GM12865 (cell line): Measurements from ENCODE around the gene TLE6.

Experiments
- DNase-seq: peaks from one replicate; pipeline ENCODE4 v3.0.0; 2010; ENCODE audit warnings: low read depth
- H3K4me3 ChIP-seq: 2 replicates; pipeline ENCODE4 v1.5.1; 2011; ENCODE audit warnings: mild to moderate bottlenecking, low read depth, low read length, control low read depth
- TF ChIP-seq, protein P1 (sequence below): IDR thresholded peaks from 2 replicates; pipeline ENCODE4 v1.5.1; 2011; ENCODE audit warnings: low read length, control low read depth, low read depth, inconsistent platforms; ENCODE audit not compliant: insufficient read depth; ENCODE audit errors: missing control alignments

Gene TLE6

DNA sequence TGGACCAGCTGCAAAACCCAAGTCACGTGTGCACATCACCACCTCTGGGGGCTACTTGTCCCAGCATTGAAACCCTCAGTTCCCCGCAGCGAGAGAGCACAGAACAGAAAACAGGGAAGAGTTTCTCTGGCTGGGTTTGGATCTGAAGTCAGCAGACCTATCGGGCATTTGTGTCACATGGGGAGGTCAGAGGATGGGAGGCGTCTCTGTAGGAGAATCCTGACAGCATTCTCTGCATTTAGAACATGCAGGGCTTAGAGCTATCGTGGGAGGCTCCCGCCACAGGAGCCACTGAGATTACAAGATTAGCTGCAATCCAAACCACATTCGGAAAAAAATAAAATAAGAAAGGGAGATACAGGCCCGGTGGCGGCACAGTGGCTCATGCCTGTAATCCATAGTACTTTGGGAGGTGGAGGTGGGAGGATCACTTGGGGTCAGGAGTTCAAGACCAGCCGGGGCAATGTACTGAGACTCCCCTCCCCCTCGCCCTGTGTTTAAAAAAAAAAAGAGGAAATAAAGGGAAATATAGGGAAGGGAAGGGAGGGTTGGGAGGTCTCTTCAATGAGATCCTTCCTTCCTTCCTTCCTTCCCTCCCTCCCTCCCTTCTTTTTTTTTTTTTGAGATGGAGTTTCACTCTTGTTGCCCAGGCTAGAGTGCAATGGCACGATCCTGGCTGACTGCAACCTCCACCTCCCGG, 2.9 kb upstream of the TLE6 start:
- H3K4me3 ChIP-seq, result no peak overlapping the region
- no peak for DNase-seq
- TF ChIP-seq, protein P1, sequence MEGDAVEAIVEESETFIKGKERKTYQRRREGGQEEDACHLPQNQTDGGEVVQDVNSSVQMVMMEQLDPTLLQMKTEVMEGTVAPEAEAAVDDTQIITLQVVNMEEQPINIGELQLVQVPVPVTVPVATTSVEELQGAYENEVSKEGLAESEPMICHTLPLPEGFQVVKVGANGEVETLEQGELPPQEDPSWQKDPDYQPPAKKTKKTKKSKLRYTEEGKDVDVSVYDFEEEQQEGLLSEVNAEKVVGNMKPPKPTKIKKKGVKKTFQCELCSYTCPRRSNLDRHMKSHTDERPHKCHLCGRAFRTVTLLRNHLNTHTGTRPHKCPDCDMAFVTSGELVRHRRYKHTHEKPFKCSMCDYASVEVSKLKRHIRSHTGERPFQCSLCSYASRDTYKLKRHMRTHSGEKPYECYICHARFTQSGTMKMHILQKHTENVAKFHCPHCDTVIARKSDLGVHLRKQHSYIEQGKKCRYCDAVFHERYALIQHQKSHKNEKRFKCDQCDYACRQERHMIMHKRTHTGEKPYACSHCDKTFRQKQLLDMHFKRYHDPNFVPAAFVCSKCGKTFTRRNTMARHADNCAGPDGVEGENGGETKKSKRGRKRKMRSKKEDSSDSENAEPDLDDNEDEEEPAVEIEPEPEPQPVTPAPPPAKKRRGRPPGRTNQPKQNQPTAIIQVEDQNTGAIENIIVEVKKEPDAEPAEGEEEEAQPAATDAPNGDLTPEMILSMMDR, result no peak

DNA sequence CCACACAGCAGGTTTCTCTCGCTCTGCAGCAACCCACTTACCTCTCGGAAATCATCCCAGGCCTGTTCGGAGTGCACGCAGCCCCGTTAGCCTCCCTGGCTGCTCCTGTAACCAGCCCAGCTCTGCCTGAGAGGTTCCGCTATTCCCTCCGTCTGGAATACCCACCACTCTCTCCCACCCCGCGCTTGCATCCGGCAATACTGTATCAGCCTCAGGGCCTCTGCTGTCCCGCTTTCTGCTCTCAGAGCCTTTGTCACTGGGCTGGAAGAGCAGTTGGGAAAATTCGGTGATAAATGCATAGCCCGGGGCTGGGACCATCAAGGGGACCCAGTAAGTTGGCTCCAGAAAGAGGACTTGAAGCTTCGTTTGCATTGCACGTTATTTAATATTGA, 759 bp upstream of the TLE6 start:
- TF ChIP-seq, protein P1, result no peak
- peak overlapping the region; percentile 87 for H3K4me3 ChIP-seq
- DNase-seq, result no peak

DNA sequence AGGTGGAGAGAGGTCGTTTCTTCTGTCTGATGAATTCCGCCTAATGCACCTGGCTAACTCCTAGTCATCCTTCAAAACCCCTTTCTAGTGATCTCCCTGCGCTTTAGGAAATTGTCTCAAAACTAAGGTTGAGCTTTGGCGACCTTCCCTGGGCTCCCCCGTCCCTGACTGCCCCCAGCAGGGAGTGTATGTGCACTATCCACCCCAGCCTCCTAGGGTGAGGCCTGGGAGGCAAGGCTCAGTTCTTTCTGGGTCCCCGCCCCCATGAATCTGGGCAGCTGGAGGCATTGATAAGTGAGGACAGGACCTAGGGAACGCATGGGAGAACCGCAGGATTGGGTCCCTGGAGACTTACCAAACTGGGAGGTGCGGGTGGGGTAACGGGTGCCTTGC, 378 bp downstream of the TLE6 start:
- TF ChIP-seq, protein P1, result no peak
- peak overlapping the region; percentile 75 for H3K4me3 ChIP-seq
- DNase-seq, result no peak

DNA sequence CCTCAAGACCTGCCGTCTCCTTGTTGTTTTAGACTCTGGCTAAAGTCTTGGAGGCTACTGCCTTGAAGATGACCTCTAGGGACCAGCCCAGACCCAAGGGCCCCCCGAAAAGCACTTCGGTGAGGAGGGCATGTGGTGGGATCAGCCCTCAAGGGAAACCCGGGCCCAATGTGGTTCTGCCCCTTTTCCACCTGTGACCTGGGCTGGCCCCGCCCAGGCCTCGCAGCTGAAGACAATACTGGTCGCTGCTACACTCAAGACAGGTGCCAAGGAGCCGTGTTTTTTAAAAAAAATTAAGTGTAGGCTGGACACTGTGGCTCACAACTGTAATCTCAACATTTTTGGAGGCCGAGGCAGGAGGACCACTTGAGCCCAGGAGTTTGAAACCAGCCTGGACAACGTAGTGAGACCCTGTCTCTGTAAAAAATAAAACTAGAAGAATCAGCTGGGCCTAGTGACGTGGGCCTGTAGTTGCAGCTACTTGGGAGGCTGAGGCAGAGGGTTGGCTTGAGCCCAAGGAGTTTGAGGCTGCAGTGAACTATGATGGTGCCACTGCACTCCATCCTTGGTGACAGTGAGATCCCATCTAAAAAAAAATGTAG, 903 bp downstream of the TLE6 start:
- no peak for DNase-seq
- peak overlapping the region; percentile 75 for H3K4me3 ChIP-seq
- TF ChIP-seq, protein P1, result no peak

DNA sequence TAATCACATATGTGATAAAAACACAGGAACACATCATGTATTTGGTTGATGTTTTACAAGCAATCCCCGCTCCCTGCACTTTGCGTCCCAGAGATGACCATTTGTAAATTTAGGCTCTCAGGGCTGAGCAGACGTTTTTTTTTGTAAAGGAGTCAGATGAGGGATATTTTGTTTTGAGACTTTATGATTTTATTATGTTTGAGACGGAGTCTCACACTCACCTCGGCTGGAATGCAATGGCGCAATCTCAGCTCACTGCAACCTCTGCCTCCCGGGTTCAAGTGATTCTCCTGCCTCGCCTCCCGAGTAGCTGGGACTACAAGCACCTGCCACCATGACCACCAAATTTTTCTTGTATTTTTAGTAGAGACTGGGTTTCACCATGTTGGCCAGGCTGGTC, 1.4 kb downstream of the TLE6 start:
- H3K4me3 ChIP-seq, result no peak overlapping the region
- TF ChIP-seq, protein P1, result no peak
- no peak for DNase-seq

DNA sequence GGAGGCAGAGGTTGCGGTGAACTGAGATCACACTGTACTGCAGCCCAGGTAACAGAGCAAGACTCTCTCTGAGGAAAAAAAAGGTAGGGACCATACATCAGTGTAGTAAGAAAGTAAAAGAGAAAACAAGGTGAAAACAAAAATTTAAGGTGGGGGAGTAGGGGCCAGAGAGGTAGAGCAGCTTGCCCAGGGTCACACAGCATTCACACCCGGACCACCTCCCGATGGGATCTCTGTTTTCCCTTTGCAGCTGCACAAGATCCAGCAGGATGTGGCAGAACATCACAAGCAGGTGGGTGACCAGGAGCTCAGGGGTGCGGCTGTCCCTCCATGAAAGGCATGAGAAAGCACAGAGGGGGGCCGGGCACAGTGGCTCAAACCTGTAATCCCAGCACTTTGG, 4.5 kb downstream of the TLE6 start:
- DNase-seq, result no peak
- TF ChIP-seq, protein P1, result no peak

DNA sequence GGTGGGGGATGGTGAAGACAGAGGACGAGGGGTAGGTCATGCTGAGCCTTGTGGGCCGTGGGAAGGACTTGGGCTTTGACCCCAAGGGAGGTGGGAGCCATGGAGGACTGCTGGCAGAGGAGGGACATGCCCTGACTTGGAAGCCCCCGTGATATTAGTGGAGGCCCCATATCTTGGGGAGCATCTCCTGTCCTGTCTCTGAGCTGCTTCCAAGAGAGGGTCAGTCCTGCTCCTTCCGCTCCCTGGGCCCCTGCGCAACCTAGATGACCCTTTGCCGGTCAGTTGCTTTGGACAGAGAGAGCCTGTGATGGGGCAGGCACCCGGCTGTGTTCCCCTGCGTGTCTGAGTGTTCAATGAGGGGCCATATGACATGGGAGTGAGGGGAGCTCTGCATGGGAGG, 5.2 kb downstream of the TLE6 start:
- TF ChIP-seq, protein P1, result no peak
- DNase-seq, result no peak
- H3K4me3 ChIP-seq, result no peak overlapping the region

More for the DNA sequence above, 4.5 kb downstream of the TLE6 start:
- H3K4me3 ChIP-seq, result no peak overlapping the region
